GM18519 (cell line): ENCODE results near the gene REPS2.

Experiments used
- ATAC-seq: cut with Tn5 transposase; IDR thresholded peaks from one replicate; pipeline ENCODE4 v1.9.1; 2021; ENCODE audit warnings: mild to moderate bottlenecking, moderate library complexity; ENCODE audit not compliant: unreplicated experiment, low FRiP score

REPS2 gene

GRCh38 chrX:16997313-16997712, 50.9 kb downstream of the REPS2 start:
- no peak for ATAC-seq

GRCh38 chrX:16999275-16999674, 52.8 kb downstream of the REPS2 start:
- ATAC-seq = no peak

- no peak for ATAC-seq
Measured at GRCh38 chrX:17000751-17001150, 54.3 kb downstream of the REPS2 start.

GRCh38 chrX:17005712-17006368, 59.4 kb downstream of the REPS2 start:
- ATAC-seq = no peak

GRCh38 chrX:17007134-17007768, 60.8 kb downstream of the REPS2 start:
- ATAC-seq = no peak

DNA sequence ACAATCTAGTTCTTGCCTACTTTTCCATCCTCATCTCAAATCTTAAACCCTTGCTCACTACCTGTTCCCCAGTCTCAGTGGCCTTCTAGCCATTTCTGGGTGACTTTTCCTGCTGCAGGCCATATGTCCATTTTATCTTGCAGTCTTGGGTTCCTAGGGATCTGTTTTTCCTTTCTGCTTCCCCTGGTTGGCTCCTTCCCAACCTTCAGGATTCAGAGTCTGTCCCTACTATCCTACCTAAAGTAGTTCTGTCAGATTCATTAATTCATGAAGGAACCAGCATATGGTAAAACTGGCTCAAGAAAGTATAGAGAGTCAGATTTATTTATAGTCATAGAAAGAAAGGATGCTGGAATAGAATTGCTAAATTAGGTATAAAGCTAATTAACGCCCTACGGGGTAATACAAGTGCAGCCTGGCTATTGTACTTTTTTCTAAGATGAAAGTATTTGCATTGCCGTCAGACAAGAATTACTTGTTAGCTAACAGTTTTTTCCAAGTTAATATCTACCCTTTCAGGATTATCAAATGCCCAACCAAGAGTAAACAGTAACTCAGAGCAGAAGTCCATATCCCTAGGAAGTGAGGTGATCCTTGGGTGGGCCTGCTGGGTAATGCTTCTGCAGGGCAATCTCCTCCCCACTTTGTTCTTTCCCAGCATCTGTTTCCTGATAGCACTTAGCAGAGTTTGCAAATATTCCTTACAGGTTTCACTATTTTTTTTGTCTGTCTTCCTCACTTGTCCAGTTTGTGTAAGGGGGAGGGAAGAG, 63.6 kb downstream of the REPS2 start:
- ATAC-seq = no peak

DNA sequence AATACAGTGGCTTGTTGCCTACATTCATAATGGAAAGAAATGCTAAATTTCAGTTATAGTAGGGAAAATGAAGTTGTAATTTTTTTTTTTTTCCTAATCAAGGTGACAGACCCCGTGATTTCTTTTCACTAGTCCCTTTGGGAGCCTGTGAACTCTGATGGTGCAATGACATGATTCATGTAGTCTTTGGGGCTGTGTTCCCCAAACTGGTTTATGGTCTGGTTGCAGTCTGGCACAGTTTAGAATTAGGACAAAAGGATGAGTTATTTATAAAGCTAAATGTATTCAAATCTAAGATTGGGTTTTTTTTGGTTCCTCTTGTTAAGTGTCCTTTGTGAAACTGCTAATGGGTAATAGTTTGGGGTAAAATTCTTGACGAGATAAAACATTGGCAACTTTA, 66.0 kb downstream of the REPS2 start:
- no peak for ATAC-seq

DNA sequence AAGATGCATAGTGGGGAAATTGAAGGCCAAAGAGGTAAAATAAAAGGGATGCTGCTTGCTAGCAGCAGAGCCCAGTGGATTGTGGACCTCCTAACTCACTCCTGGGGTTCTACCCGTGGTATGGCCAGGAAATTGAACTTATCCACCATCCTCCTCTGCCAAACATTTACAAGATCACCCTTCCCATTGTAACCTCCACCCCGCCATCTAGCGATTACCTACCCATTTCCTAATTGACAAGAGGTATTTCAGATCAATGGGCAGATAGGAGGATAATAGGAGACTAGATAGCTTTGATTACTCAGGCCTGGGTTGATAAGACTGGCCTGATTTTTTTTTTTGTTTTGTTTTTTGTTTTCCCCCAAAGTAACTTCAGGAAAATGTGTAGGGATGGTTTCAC, 67.8 kb downstream of the REPS2 start:
- ATAC-seq = no peak

- no peak for ATAC-seq
Measured at GRCh38 chrX:17017134-17017533, 70.7 kb downstream of the REPS2 start.

DNA sequence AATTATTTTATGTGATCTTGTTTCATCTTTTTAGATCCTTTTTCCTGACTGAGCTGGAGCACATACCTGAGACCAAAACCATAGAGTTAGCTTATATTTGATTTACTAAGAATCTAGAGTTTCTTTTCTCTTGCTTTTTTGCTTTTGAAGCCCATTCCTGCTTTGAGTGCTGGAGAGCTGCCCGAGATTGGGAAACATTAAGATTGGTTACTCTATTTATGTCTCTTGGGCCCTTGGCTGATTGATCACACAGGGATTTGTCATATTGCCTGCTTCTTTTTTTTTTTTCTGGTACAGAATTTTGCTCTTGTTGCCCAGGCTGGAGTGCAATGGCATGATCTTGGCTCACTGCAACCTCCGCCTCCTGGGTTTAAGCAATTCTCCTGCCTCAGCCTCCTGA, 73.9 kb downstream of the REPS2 start:
- ATAC-seq = no peak

GRCh38 chrX:17020851-17021821, 74.7 kb downstream of the REPS2 start:
- no peak for ATAC-seq

DNA sequence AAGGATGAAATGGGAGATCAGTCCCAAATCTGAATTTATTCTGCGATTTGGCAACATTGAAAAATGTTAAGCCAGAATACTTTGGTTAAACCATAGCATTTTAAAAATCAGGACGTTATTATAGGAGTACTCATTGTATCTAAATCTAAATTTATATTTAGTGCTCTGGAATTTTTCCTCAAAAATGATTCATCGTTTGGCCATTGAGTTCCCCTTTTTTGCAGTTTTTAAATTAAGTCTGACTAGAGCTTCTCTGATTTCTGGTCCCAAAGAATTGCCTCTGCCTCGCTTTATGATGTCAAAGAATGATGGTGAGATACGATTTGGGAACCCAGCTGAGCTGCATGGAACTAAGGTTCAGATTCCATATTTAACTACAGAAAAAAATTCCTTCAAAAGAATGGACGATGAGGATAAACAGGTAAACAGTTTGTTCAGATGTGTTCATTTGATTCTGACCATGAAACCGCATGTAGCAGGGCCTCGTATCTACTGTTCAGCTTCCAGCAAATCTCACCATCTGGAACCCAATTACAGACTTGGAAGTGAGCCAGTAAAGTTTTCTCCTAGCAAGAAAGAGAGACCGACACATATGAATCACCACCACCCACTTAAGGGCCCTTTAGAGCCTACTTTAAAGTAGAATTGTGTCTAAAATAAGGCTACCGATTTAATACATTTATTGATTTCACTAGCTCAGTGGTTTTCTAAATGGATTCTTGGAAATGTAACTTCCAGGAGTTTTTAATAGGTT, 75.6 kb downstream of the REPS2 start:
- ATAC-seq = no peak

GRCh38 chrX:17023661-17024060, 77.2 kb downstream of the REPS2 start:
- no peak for ATAC-seq

DNA sequence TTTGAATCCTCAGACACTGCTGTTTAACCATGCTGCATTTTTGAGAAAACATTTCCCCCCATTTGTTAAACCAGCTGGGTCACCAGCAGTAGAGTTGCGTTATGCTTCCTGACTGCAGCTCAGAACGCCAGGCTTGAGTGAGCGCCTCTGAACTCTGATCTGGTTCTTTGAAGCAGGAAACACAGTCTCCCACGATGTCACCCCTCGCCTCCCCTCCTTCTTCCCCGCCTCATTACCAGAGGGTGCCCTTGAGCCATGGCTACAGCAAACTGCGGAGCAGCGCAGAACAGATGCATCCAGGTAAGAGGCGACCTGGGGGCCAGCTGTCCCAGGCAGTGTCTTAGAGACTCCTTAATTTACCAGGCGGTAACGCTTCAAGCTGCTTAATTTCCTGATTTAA, 78.4 kb downstream of the REPS2 start:
- no peak for ATAC-seq

- ATAC-seq = no peak
Measured at GRCh38 chrX:17025621-17026302, 79.3 kb downstream of the REPS2 start.

GRCh38 chrX:17027931-17028330, 81.5 kb downstream of the REPS2 start:
- ATAC-seq = no peak

- no peak for ATAC-seq
Measured at GRCh38 chrX:17028356-17028755, 81.9 kb downstream of the REPS2 start.

DNA sequence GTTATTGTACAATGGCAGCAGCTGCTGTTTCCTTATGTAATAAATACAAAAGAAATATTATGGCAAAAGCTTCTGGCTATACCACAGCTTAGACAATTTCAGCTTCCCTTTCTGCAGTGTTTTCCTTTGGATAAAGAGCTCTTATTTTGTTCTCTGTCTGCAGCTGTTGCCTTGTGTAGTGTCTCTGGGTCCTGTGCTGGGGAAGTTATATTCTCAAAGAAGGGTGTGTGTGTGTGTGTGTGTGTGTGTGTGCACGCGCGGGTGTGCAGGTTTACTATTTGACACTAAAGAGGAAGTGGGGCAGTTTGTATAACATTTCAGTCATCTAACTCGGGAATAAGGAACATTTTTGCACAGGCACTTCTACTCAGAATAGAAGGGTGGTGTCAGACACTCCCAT, 83.6 kb downstream of the REPS2 start:
- no peak for ATAC-seq

DNA sequence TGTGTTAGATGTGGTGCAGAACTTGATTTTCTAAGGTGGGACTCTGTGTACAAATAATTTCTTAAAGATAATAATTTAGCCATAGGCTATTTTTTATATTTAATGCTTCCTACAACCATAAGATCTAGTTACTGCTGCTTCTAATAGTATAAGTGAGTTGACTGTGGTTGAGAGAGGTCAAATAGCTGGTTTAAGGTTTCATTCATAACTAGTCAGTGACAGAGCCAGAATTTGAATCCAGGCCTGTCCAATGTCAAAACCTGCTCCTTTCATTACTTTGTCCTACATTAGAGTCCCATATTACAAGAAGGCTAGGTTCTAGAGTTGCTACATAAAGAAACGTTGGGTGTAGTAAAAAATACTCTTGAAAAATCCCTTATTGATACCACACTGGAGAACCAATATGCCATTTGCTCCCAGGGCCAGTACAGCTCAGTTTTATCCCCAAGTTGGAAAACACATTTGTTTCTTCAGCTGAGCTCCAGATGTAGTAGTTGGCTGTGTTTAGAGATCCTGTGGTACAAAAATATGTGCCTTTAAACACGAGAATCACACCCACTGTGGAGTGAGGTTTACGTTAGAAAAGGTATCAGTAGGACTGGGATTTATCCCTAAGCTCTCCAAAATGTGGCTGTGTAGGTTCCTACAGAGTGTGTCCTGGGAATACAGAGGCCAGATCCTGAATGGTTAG, 84.3 kb downstream of the REPS2 start:
- ATAC-seq = no peak
